Dendritic cell treated with granulocyte-macrophage colony-stimulating factor and Interleukin-4, amounts not matched to agents 40 ng/mL and 50 ng/mL, for 4 days (primary cell): ENCODE measurements around the gene TLCD4.
"Not testable (repeated sequence)": the region's sequence is repeated elsewhere in the genome, so short reads cannot be mapped to it uniquely, and the experiment has no call there.

Source experiments
- H3K27ac Mint-ChIP-seq: one replicate; pipeline ENCODE4 v1.8.0; 2022; ENCODE audit warnings: mild to moderate bottlenecking, mixed read lengths
- H3K27me3 Mint-ChIP-seq: one replicate; pipeline ENCODE4 v1.8.0; 2022; ENCODE audit warnings: mild to moderate bottlenecking, mixed read lengths
- H3K36me3 Mint-ChIP-seq: one replicate; pipeline ENCODE4 v1.8.0; 2022; ENCODE audit warnings: low read depth, mixed read lengths
- H3K4me1 Mint-ChIP-seq: one replicate; pipeline ENCODE4 v1.8.0; 2022; ENCODE audit warnings: low read depth, mixed read lengths
- H3K4me3 Mint-ChIP-seq: one replicate; pipeline ENCODE4 v1.8.0; 2022; ENCODE audit warnings: mild to moderate bottlenecking, moderate library complexity, mixed read lengths
- H3K9me3 Mint-ChIP-seq: one replicate; pipeline ENCODE4 v1.8.0; 2022; ENCODE audit warnings: mixed read lengths
- intact Hi-C: fragments of 100-400 bp; cut with micrococcal nuclease; formaldehyde crosslinking; loops from one replicate; pipeline ENCODE4 v1.15.0; 2022

The TLCD4 gene

GRCh38 chr1:95145493-95145892 is 28.3 kb downstream of the TLCD4 start:
- intact Hi-C loops: no loop called here
- H3K9me3 Mint-ChIP-seq: no peaks in the 10 kb centered on the region
- H3K27me3 Mint-ChIP-seq: no peaks in the 10 kb centered on the region
- H3K27ac Mint-ChIP-seq: no peak overlapping the region
- no peak overlapping the region for H3K4me3 Mint-ChIP-seq
- no peaks in the 10 kb centered on the region for H3K36me3 Mint-ChIP-seq
- H3K4me1 Mint-ChIP-seq: no peaks in the 10 kb centered on the region

- Mint-ChIP-seq H3K27me3 (no peaks in the 10 kb centered on the region), H3K9me3 (no peaks in the 10 kb centered on the region), H3K4me3 (no peak overlapping the region), H3K36me3 (no peaks in the 10 kb centered on the region), H3K4me1 (no peaks in the 10 kb centered on the region), H3K27ac (no peak overlapping the region)
- intact Hi-C loops: no loop called here
Observed at GRCh38 chr1:95146637-95147036, 29.5 kb downstream of the TLCD4 start.

GRCh38 chr1:95154096-95154495 is 36.9 kb downstream of the TLCD4 start:
- no peaks in the 10 kb centered on the region for H3K9me3 Mint-ChIP-seq
- H3K4me3 Mint-ChIP-seq: no peak overlapping the region
- H3K27ac Mint-ChIP-seq: no peak overlapping the region

GRCh38 chr1:95165569-95165968 is 48.4 kb downstream of the TLCD4 start:
- H3K27me3 Mint-ChIP-seq, H3K27ac Mint-ChIP-seq, H3K36me3 Mint-ChIP-seq, H3K4me1 Mint-ChIP-seq, H3K4me3 Mint-ChIP-seq, intact Hi-C loops: not testable (repeated sequence)
- H3K9me3 Mint-ChIP-seq: peaks cover 21% of the 10 kb centered on the region

More at GRCh38 chr1:95154096-95154495, 36.9 kb downstream of the TLCD4 start:
- no peaks in the 10 kb centered on the region for H3K27me3 Mint-ChIP-seq
- no peaks in the 10 kb centered on the region for H3K4me1 Mint-ChIP-seq
- intact Hi-C loops: no loop called here
- no peaks in the 10 kb centered on the region for H3K36me3 Mint-ChIP-seq
